ENCODE measurements around the gene PRR16.

The PRR16 gene

DNA sequence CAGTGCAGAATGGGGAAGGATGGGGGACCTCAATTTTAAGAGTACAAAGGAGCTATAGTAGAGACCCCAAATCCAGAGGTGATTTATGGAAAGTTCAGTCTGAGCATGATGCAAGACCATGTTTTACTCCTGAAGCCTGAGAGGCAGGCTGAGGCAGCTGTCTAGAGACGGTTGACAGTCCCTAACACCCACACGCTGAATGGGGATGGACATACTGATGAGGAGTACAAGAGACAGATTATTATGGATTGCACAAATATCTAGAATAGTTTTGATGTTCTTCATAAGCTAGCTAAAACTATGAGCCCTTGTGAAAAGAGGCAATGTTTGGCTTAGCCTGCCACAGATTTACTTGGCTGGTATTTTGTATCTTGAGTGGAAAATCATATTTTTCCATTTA lies 64.5 kb downstream of the PRR16 start:
- no peaks in the 10 kb centered on the region for H3K9me3 Mint-ChIP-seq
- H3K27me3 Mint-ChIP-seq = no peaks in the 10 kb centered on the region
- H3K36me3 Mint-ChIP-seq = no peaks in the 10 kb centered on the region
- H3K4me3 Mint-ChIP-seq = no peak overlapping the region
- no peak for ATAC-seq
- no peaks in the 10 kb centered on the region for H3K4me1 Mint-ChIP-seq
- H3K27ac Mint-ChIP-seq = no peak overlapping the region

DNA sequence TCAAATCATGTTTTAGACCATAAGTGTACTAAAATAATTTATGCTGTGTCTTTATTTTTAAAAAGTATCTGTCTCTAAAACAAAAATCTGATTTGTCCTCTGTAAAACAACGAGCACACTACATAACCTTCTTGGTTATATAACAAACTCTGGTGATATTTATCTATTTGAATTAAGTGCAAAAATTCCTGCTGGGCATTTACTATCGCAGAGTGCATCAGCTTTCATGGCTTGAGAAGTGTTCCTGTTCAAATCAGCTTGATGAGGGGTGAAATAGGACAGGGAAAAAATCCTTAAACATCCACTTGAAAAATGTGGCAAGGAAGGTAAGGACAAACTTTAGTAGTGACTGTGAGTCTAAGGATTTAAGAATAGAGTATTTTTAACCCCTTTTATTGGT lies 65.3 kb downstream of the PRR16 start:
- Mint-ChIP-seq H3K36me3 (no peaks in the 10 kb centered on the region), H3K27me3 (no peaks in the 10 kb centered on the region), H3K9me3 (no peaks in the 10 kb centered on the region), H3K27ac (no peak overlapping the region), H3K4me3 (no peak overlapping the region), H3K4me1 (no peaks in the 10 kb centered on the region)
- no peak for ATAC-seq

GRCh38 chr5:120531215-120531614 lies 67.1 kb downstream of the PRR16 start:
- Mint-ChIP-seq H3K4me1 (no peaks in the 10 kb centered on the region), H3K4me3 (no peak overlapping the region), H3K27ac (no peak overlapping the region), H3K36me3 (no peaks in the 10 kb centered on the region), H3K27me3 (no peaks in the 10 kb centered on the region), H3K9me3 (no peaks in the 10 kb centered on the region)
- ATAC-seq = no peak

DNA sequence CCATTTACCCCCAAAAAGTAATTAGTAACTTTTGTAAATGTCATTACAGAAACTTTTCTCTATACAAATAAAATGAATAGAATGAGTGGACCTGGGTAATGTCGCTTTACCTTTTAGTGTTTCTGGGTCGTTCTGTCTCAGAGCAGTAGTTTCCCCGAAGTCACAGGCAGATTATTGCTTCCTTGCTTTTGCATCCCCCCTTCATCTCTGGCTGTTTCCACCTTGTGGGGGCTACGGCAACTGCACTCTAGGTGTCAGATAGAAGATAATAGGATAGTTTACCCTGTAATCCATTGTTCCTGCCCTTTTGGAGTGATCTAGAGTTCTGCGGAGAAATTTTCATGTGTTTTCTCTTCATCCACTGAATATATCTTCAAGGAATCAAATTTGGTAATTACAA lies 68.7 kb downstream of the PRR16 start:
- Mint-ChIP-seq H3K4me1 (no peaks in the 10 kb centered on the region), H3K27ac (no peak overlapping the region), H3K27me3 (no peaks in the 10 kb centered on the region), H3K9me3 (no peaks in the 10 kb centered on the region), H3K4me3 (no peak overlapping the region), H3K36me3 (no peaks in the 10 kb centered on the region)
- ATAC-seq = no peak

DNA sequence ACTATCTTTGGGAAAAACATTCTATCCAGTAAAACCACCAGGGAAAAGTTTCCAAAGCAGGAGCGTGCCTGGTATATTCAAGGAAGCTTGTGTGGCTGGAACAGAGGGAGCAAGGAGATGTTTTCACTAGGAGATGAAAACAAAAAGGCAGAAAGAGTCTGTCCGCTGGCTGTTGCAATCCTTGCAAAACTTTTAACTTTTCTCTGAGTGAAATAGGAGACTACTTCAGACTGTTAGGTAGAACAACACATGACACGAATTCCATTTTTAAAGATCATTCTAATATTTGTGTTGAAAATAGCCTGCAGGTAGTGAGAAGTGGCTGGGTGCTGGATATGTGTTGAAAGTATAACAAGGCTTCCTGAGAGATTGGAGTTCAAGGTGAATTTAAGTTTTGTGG lies 69.5 kb downstream of the PRR16 start:
- Mint-ChIP-seq H3K4me3 (no peak overlapping the region), H3K36me3 (no peaks in the 10 kb centered on the region), H3K9me3 (no peaks in the 10 kb centered on the region), H3K27me3 (no peaks in the 10 kb centered on the region), H3K4me1 (no peaks in the 10 kb centered on the region), H3K27ac (no peak overlapping the region)
- ATAC-seq = no peak

GRCh38 chr5:120535900-120536299 lies 71.8 kb downstream of the PRR16 start:
- Mint-ChIP-seq H3K27me3 (no peaks in the 10 kb centered on the region), H3K36me3 (no peaks in the 10 kb centered on the region), H3K27ac (no peak overlapping the region), H3K9me3 (no peaks in the 10 kb centered on the region), H3K4me3 (no peak overlapping the region), H3K4me1 (no peaks in the 10 kb centered on the region)
- no peak for ATAC-seq

DNA sequence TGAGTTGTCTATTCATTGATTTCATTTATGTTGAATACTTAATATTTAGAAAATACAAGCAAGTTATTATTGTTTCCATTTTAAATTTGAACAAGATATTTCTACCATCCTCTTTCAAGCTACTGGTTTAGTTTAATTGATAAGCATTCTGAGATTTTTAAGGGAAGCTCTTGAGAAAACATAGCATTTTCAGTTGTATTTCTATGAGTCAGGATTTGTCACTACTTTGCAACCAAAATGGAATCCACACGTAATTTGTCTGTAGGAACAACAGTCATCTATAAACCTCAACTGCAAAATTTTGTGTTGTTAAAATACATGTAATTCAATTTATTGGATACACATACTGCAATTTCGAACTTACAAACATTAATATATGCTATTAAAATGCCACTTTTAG lies 74.0 kb downstream of the PRR16 start:
- H3K36me3 Mint-ChIP-seq = no peaks in the 10 kb centered on the region
- no peak overlapping the region for H3K4me3 Mint-ChIP-seq
- no peaks in the 10 kb centered on the region for H3K4me1 Mint-ChIP-seq
- no peaks in the 10 kb centered on the region for H3K27me3 Mint-ChIP-seq
- no peak overlapping the region for H3K27ac Mint-ChIP-seq
- H3K9me3 Mint-ChIP-seq = no peaks in the 10 kb centered on the region
- ATAC-seq = no peak

DNA sequence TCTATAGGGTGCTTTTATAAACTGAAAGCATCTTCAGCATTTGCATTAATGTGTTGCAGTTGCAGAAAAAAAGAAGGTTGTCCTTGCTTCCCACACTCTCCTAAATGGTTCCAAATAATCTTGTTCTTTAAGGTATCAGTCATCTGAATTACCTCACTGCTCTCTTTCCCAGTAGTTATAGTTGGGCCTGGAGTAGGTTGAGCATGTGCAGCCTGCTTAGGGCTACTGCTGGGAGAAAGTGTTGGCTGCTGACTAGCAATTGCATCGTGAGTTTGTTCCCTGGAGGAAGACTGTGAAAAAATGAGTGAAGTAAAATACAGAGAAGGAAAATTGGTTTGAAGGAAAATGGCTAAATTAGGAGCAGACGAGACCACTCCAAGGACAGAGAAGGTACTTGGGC lies 74.5 kb downstream of the PRR16 start:
- Mint-ChIP-seq H3K27ac (no peak overlapping the region), H3K27me3 (no peaks in the 10 kb centered on the region), H3K36me3 (no peaks in the 10 kb centered on the region), H3K4me1 (no peaks in the 10 kb centered on the region), H3K4me3 (no peak overlapping the region), H3K9me3 (no peaks in the 10 kb centered on the region)
- ATAC-seq = no peak

DNA sequence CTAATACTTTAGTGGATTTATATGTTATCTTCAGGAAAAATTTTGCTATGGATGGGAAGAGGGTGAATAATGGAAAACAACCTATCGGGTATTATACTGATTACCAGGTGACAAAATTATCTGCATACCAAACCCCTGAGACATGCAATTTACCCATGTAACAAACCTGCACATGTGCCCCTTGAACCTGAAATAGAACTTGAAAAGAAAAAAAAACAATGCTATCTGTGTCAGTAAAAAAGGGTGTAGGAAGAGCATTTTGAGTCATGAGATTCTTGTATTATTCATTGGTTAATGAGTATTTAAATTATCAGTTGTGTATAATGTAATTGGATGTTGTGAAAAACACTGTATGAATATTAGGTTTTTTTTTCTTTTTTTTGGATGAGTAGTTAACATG lies 75.4 kb downstream of the PRR16 start:
- no peak overlapping the region for H3K27ac Mint-ChIP-seq
- H3K9me3 Mint-ChIP-seq = no peaks in the 10 kb centered on the region
- ATAC-seq = no peak
- no peaks in the 10 kb centered on the region for H3K27me3 Mint-ChIP-seq
- H3K4me1 Mint-ChIP-seq = no peaks in the 10 kb centered on the region
- H3K36me3 Mint-ChIP-seq = no peaks in the 10 kb centered on the region
- H3K4me3 Mint-ChIP-seq = no peak overlapping the region

GRCh38 chr5:120540097-120540496 lies 76.0 kb downstream of the PRR16 start:
- no peaks in the 10 kb centered on the region for H3K36me3 Mint-ChIP-seq
- no peak overlapping the region for H3K27ac Mint-ChIP-seq
- no peak for ATAC-seq
- H3K9me3 Mint-ChIP-seq = no peaks in the 10 kb centered on the region
- no peak overlapping the region for H3K4me3 Mint-ChIP-seq
- H3K4me1 Mint-ChIP-seq = no peaks in the 10 kb centered on the region
- H3K27me3 Mint-ChIP-seq = no peaks in the 10 kb centered on the region

GRCh38 chr5:120544043-120544442 lies 79.9 kb downstream of the PRR16 start:
- Mint-ChIP-seq H3K4me3 (no peak overlapping the region), H3K9me3 (no peaks in the 10 kb centered on the region), H3K27ac (no peak overlapping the region), H3K4me1 (no peaks in the 10 kb centered on the region), H3K36me3 (no peaks in the 10 kb centered on the region), H3K27me3 (no peaks in the 10 kb centered on the region)
- no peak for ATAC-seq

GRCh38 chr5:120545007-120545406 lies 80.9 kb downstream of the PRR16 start:
- H3K27me3 Mint-ChIP-seq = no peaks in the 10 kb centered on the region
- H3K36me3 Mint-ChIP-seq = no peaks in the 10 kb centered on the region
- no peaks in the 10 kb centered on the region for H3K9me3 Mint-ChIP-seq
- no peaks in the 10 kb centered on the region for H3K4me1 Mint-ChIP-seq
- no peak overlapping the region for H3K27ac Mint-ChIP-seq
- no peak overlapping the region for H3K4me3 Mint-ChIP-seq
- no peak for ATAC-seq

- H3K9me3 Mint-ChIP-seq = no peaks in the 10 kb centered on the region
- H3K27ac Mint-ChIP-seq = no peak overlapping the region
- ATAC-seq = no peak
- H3K4me3 Mint-ChIP-seq = no peak overlapping the region
- H3K36me3 Mint-ChIP-seq = no peaks in the 10 kb centered on the region
- no peaks in the 10 kb centered on the region for H3K27me3 Mint-ChIP-seq
- H3K4me1 Mint-ChIP-seq = no peaks in the 10 kb centered on the region
Measured at GRCh38 chr5:120545951-120546350, 81.9 kb downstream of the PRR16 start.

DNA sequence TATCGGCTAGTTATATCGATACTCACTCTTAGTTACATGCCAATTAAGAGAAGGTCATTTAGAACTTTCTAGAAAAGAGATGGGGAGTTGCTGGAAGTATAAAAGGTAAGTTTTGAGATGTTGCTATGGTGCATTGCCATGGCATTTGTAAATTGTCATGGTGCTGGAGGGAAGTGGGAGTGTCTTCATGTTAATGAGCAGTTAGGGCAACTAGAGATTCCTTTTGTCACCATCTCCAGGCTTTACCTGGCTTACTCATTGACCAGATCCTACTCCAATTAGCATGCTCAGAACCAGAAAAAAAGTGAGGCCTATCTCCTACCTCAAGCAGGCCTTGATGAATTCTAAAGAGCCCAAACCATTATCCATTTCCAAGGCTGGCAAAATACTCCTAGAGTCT lies 82.8 kb downstream of the PRR16 start:
- no peak overlapping the region for H3K4me3 Mint-ChIP-seq
- H3K27me3 Mint-ChIP-seq = no peaks in the 10 kb centered on the region
- H3K36me3 Mint-ChIP-seq = no peaks in the 10 kb centered on the region
- no peaks in the 10 kb centered on the region for H3K4me1 Mint-ChIP-seq
- no peak for ATAC-seq
- no peak overlapping the region for H3K27ac Mint-ChIP-seq
- no peaks in the 10 kb centered on the region for H3K9me3 Mint-ChIP-seq

DNA sequence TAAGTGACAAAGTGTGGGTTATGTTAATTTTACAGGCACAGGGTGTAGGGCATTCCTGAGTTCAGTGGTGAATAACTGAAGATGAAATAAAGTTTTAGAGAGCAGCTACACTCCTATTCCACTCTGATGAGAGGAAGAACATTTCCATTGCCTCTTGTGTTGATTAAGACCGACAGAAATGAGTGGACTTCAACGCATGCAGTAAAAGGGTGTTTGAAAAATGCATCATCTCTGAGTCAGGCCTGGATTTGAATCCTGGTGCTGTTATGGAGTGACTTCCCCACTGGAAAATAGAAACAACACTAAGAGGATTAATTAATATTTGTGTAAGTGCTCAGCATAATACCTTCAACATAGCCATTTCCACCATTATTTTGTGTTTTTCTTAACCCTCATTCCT lies 86.3 kb downstream of the PRR16 start:
- H3K4me3 Mint-ChIP-seq = no peak overlapping the region
- no peak overlapping the region for H3K27ac Mint-ChIP-seq
- ATAC-seq = no peak
- no peaks in the 10 kb centered on the region for H3K9me3 Mint-ChIP-seq
- no peaks in the 10 kb centered on the region for H3K27me3 Mint-ChIP-seq
- H3K36me3 Mint-ChIP-seq = no peaks in the 10 kb centered on the region
- no peaks in the 10 kb centered on the region for H3K4me1 Mint-ChIP-seq

- Mint-ChIP-seq H3K36me3 (no peaks in the 10 kb centered on the region), H3K9me3 (no peaks in the 10 kb centered on the region), H3K4me1 (no peaks in the 10 kb centered on the region), H3K27ac (no peak overlapping the region), H3K27me3 (no peaks in the 10 kb centered on the region), H3K4me3 (no peak overlapping the region)
- ATAC-seq = no peak
Measured at GRCh38 chr5:120552638-120553037, 88.5 kb downstream of the PRR16 start.

DNA sequence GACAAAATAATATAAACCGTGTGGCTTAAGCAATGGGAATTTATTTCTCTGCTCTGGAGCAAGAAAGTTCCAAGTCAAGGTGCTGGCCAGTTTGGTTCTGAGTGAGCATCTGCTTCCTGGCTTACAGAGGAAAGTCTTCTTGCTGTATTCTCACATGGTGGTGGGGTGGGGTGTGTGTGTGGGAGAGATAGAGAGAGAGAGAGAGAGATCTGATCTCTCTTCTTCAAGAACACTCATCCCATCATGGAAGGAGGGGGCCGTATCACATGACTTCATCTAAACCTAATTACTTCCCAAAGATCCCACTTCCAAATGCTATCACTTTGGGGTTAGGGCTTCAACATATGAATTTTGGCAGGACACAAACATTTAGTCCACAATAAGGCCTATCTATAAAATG lies 91.2 kb downstream of the PRR16 start:
- Mint-ChIP-seq H3K4me3 (no peak overlapping the region), H3K27ac (no peak overlapping the region), H3K27me3 (no peaks in the 10 kb centered on the region), H3K36me3 (no peaks in the 10 kb centered on the region), H3K4me1 (no peaks in the 10 kb centered on the region), H3K9me3 (no peaks in the 10 kb centered on the region)
- ATAC-seq = no peak

Measured in stimulated activated memory B cell treated with anti-CD40 and anti-IgM and Interleukin-4, amounts not matched to agents 10 μg/mL and 1 μg/mL and 100 μg/mL, for 72 hours (primary cell).